Pancreas (tissue), 10 donors: ENCODE data around the gene DPPA4. TPM values are rescaled to one million over a fixed set of nuclear protein-coding genes. Genes with fewer than 3 reads are reported as not detected.

Experiments used
- ATAC-seq, 4 donors: fragments of 200-7000 bp; cut with Tn5 transposase; one replicate each; pipeline versions ENCODE4 v1.8.0 to v1.9.1; 2020; ENCODE audit warnings: mild to moderate bottlenecking in 4 of 4, moderate library complexity in 4 of 4
- DNase-seq, 6 donors: peaks; one replicate each; pipeline ENCODE4 v3.0.0-alpha.2; 2020
- FAIRE-seq: peaks from 2 replicates; lab custom pipeline; 2012; peaks lifted over from hg19 to GRCh38; lab: Jason Lieb, UNC
- H3K27ac ChIP-seq, 4 donors: fragments of 200-600 bp; sonication (generic); 1 replicate in 3 of 4; 2 replicates in 1 of 4; pipeline versions ENCODE4 v1.5.0 to v1.8.0; 2020
- H3K27me3 ChIP-seq, 4 donors: fragments of 200-600 bp; one replicate each; pipeline ENCODE4 v1.8.0; 2021
- H3K36me3 ChIP-seq, 3 donors: fragments of 200-600 bp; sonication (generic) in 1 of 3; one replicate each; pipeline versions ENCODE4 v1.5.0 to v1.8.0; 2020 to 2021
- H3K4me1 ChIP-seq, 3 donors: fragments of 200-600 bp; one replicate each; pipeline ENCODE4 v1.8.0; 2021
- H3K4me3 ChIP-seq, 4 donors: fragments of 200-600 bp; sonication (generic) in 2 of 4; one replicate each; pipeline versions ENCODE4 v1.5.0 to v1.8.0; 2020 to 2021
- H3K9me3 ChIP-seq, 4 donors: fragments of 200-600 bp; one replicate each; pipeline ENCODE4 v1.8.0; 2021
- WGBS, 2 donors: extraction: QIAGEN DNeasy Blood & Tissue Kit; methylation state at CpG; one replicate each; pipeline ENCODE4 v1.1.7; 2013; 5-methylcytosine and 5-hydroxymethylcytosine counted together
- intact Hi-C, 3 donors: fragments of 100-400 bp; cut with DNase I; formaldehyde crosslinking; loops; one replicate each; pipeline versions ENCODE4 v1.11.1 to v1.14.2; 2022
- polyA plus RNA-seq, 2 donors: library from polyadenylated mRNA; stranded (reverse); fragments of 200-250 nt; gene quantifications; one replicate each; pipeline ENCODE4 v1.2.3, GENCODE V29; 2013
- total RNA-seq, 6 donors: library from RNA; stranded (reverse); fragmentation: NEBNext Ultra II Directional in 4 of 6; extraction: Animal tissue kit (Norgen Biotek cat#: 25700) in 4 of 6; gene quantifications; one replicate each; pipeline versions ENCODE4 v1.2.1 to v1.2.4, GENCODE V29; 2021 to 2023
- TF ChIP-seq, protein P1 (sequence below), 4 donors: fragments of 200-600 bp; sonication (generic) in 3 of 4; IDR thresholded peaks; one replicate each; pipeline versions ENCODE4 v1.5.0 to v1.8.0; 2021; ENCODE audit warnings: antibody characterized with exemption in 4 of 4
- donor health status: healthy with polysubstance abuse.
- donor health status: DM: no; HTN: no; CAD: no; lungs with moderate emphysema.
- donor health status: DM: no; HTN: no; CAD: no.
- donor health status: control.
- donor health status: control.
- donor health status: Bipolar disorder and iron deficiency.
- donor health status: DM: yes; HTN: yes; CAD: no.
- donor health status: DM: no; HTN: no; CAD: no.
- donor health status: DM: no; HTN: no; CAD: no.
- donor health status: DM: yes; HTN: yes; CAD: no.

DPPA4 gene
- total and polyA plus RNA-seq, 8 donors = 1.5 TPM; not detected in 7

DNA sequence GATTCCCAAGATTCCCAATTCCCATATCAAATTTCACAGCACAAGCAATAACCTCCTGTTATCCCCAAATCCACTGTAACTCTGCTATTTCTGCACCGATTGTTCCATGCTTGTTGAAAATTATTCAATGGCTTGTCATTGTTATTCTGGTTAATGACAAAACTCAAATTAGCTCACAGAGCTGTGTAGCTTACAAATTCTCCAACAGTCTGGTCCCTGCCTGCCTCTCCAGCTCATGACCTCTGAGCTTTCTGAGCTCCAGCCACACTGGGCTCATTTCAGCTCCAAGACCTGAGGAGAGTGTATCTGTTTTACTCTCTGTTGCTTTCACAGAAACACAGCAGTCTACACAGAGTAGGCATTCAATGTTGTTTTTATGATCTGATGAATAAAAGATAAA, 24.3 kb downstream of the DPPA4 start:
- Histone ChIP-seq H3K4me3 (no peak overlapping the region), H3K27me3 (no peaks in the 10 kb centered on the region), H3K36me3 (no peaks in the 10 kb centered on the region), H3K4me1 (no peaks in the 10 kb centered on the region), H3K9me3 (no peaks in the 10 kb centered on the region), H3K27ac (no peak overlapping the region)
- TF ChIP-seq, protein P1, sequence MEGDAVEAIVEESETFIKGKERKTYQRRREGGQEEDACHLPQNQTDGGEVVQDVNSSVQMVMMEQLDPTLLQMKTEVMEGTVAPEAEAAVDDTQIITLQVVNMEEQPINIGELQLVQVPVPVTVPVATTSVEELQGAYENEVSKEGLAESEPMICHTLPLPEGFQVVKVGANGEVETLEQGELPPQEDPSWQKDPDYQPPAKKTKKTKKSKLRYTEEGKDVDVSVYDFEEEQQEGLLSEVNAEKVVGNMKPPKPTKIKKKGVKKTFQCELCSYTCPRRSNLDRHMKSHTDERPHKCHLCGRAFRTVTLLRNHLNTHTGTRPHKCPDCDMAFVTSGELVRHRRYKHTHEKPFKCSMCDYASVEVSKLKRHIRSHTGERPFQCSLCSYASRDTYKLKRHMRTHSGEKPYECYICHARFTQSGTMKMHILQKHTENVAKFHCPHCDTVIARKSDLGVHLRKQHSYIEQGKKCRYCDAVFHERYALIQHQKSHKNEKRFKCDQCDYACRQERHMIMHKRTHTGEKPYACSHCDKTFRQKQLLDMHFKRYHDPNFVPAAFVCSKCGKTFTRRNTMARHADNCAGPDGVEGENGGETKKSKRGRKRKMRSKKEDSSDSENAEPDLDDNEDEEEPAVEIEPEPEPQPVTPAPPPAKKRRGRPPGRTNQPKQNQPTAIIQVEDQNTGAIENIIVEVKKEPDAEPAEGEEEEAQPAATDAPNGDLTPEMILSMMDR (IDR thresholded peaks at IDR 0.05) = no peak
- FAIRE-seq (no peak), ATAC-seq (no peak), DNase-seq (no peak)
- intact Hi-C loops = no loop called here
- WGBS, 2 donors = 18 to 40% methylated on average over 1 of the region's 1 CpG

DNA sequence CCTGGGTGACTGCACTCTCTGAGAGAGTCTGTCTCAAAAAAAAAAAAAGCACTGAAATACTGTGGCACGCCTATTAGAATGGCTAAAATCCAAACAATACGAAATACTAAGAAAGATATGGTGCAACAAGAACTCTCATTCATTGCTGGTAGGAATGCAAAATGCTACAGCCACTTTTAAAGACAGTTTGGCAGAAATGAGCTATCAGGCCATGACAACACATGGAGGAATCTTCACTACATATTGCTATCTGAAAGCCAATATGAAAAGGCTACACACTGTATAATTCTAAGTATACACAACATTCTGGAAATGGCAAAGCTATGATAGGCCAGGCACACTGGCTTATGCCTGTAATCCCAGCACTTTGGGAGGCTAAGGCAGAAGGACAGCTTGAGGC, 39.9 kb downstream of the DPPA4 start:
- ATAC-seq = no peak
- TF ChIP-seq, protein P1 (IDR thresholded peaks at IDR 0.05) = no peak
- Histone ChIP-seq H3K9me3 (no peaks in the 10 kb centered on the region), H3K27ac (no peak overlapping the region), H3K36me3 (no peaks in the 10 kb centered on the region), H3K4me3 (no peak overlapping the region), H3K27me3 (no peaks in the 10 kb centered on the region), H3K4me1 (no peaks in the 10 kb centered on the region)
- no peak for FAIRE-seq
- intact Hi-C loops = no loop called here
- no peak for DNase-seq
- WGBS, 2 donors = 66 to 78% methylated on average over 2 of the region's 2 CpGs

DNA sequence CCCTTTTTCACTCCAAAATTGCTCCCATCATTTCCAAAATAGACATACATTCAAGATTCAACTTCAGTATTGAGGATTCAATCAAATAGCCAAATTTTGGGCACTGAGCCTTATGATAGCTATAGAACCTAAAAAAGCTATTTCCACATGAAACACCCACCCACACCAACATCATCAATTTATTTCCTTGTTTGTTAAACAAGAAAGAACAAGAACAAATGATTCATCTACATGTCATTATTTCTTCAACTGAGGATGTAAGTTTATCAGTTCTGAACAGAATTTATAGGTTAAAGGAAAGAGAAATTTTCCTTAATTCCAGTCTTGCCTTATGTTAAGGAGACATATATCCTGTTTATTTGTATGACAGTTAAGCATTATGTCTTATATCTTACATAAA, 53.3 kb downstream of the DPPA4 start:
- Histone ChIP-seq H3K27me3 (no peaks in the 10 kb centered on the region), H3K36me3 (no peaks in the 10 kb centered on the region), H3K4me3 (no peak overlapping the region), H3K9me3 (no peaks in the 10 kb centered on the region), H3K4me1 (no peaks in the 10 kb centered on the region), H3K27ac (no peak overlapping the region)
- intact Hi-C loops = no loop called here
- ATAC-seq (no peak), FAIRE-seq (no peak), DNase-seq (no peak)
- TF ChIP-seq, protein P1 (IDR thresholded peaks at IDR 0.05) = no peak

DNA sequence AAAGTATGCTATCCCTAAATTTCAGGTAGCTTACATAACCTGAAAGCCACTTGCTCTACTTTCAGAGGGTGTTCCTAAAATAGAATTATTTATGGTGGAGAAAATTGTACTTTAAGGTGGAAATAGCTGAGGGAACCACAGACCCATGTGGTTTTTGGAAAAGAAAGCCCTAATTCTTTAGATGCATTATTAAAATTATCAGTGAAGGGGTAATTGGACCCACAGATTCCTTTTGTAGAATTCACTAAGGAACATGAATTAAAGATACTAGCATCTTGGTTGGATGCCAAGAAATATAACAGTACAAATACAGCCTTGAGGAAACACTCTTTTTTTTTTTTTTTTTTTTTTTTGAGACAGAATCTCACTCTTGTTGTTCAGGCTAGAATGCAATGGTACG, 58.8 kb downstream of the DPPA4 start:
- DNase-seq (no peak), FAIRE-seq (no peak), ATAC-seq (no peak)
- 83 to 85% methylated on average over 1 of the region's 1 CpG for WGBS, 2 donors
- H3K4me1 ChIP-seq = no peaks in the 10 kb centered on the region
- H3K4me3 ChIP-seq = no peak overlapping the region
- H3K9me3 ChIP-seq = no peaks in the 10 kb centered on the region
- no peaks in the 10 kb centered on the region for H3K36me3 ChIP-seq
- TF ChIP-seq, protein P1 (IDR thresholded peaks at IDR 0.05) = no peak
- H3K27me3 ChIP-seq = no peaks in the 10 kb centered on the region
- intact Hi-C loops = no loop called here
- no peak overlapping the region for H3K27ac ChIP-seq

DNA sequence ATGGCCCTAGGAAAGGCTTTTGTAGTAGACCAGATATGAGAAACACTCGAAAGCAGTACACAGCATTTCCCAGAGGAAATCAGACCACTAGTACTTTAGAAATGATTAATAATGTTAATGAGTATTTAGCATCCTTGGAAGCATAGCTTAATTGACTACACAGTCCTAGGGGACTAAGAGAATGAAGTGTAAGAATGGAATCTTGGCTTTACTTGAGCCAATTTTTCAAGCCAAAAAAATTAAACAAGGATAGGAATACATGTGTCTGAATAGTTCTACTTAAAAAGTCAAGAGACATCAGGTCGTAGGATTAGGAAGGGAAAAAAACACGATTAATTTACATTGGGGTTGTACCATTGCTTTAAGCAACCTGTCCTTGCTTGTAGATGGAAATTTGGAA, 59.2 kb downstream of the DPPA4 start:
- ATAC-seq (no peak), DNase-seq (no peak), FAIRE-seq (no peak)
- no peak overlapping the region for H3K4me3 ChIP-seq
- intact Hi-C loops = no loop called here
- no peaks in the 10 kb centered on the region for H3K9me3 ChIP-seq
- no peaks in the 10 kb centered on the region for H3K27me3 ChIP-seq
- 36 to 42% methylated on average over 3 of the region's 3 CpGs for WGBS, 2 donors
- no peaks in the 10 kb centered on the region for H3K36me3 ChIP-seq
- no peak overlapping the region for H3K27ac ChIP-seq
- no peaks in the 10 kb centered on the region for H3K4me1 ChIP-seq
- TF ChIP-seq, protein P1 (IDR thresholded peaks at IDR 0.05) = no peak

Other genes with a start within 250 kb of the DPPA4 start
- gene MORC1, start 219.4 kb downstream of the DPPA4 start, total RNA-seq = not detected
- not detected for gene MORC1, start 219.4 kb downstream of the DPPA4 start, polyA plus RNA-seq
- not detected for gene C3orf85, start 200.8 kb downstream of the DPPA4 start, total RNA-seq
- gene C3orf85, start 200.8 kb downstream of the DPPA4 start, polyA plus RNA-seq = not detected
- not detected for gene DPPA2, start 21.0 kb downstream of the DPPA4 start, total RNA-seq
- gene DPPA2, start 21.0 kb downstream of the DPPA4 start, polyA plus RNA-seq = not detected